Measurements from ENCODE around the gene P2RX5. TPM values are rescaled to one million over a fixed set of nuclear protein-coding genes. Genes with fewer than 3 reads are reported as not detected.

The P2RX5 gene
- total RNA-seq, 1 donor from 2014 or later: 6.6 TPM

GRCh38 chr17:3668279-3669084, 27.5 kb downstream of the P2RX5 start, which contains the start of the genes EMC6 and TAX1BP3:
Gene EMC6, plus strand, starts transcription at chr17:3668812. Its CDS starts 335 bp downstream, at chr17:3669147.
Gene TAX1BP3, minus strand, starts transcription at chr17:3668578. Its CDS starts 52 bp downstream, at chr17:3668526.
- Mint-ChIP-seq H3K4me1 (ENCODE audit: low read depth, unreplicated experiment) (peaks cover 25% of the 10 kb centered on the region), H3K36me3 (ENCODE audit: unreplicated experiment) (no peaks in the 10 kb centered on the region), H3K27ac (ENCODE audit: unreplicated experiment) (peak within 1 kb of the TSS; percentile 93), H3K4me3 (ENCODE audit: unreplicated experiment) (peak within 1 kb of the TSS; percentile 96), H3K9me3 (ENCODE audit: unreplicated experiment) (peaks cover 23% of the 10 kb centered on the region), H3K27me3 (ENCODE audit: unreplicated experiment) (peaks cover 18% of the 10 kb centered on the region)
- TF ChIP-seq, protein P1, sequence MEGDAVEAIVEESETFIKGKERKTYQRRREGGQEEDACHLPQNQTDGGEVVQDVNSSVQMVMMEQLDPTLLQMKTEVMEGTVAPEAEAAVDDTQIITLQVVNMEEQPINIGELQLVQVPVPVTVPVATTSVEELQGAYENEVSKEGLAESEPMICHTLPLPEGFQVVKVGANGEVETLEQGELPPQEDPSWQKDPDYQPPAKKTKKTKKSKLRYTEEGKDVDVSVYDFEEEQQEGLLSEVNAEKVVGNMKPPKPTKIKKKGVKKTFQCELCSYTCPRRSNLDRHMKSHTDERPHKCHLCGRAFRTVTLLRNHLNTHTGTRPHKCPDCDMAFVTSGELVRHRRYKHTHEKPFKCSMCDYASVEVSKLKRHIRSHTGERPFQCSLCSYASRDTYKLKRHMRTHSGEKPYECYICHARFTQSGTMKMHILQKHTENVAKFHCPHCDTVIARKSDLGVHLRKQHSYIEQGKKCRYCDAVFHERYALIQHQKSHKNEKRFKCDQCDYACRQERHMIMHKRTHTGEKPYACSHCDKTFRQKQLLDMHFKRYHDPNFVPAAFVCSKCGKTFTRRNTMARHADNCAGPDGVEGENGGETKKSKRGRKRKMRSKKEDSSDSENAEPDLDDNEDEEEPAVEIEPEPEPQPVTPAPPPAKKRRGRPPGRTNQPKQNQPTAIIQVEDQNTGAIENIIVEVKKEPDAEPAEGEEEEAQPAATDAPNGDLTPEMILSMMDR (IDR thresholded peaks at IDR 0.05; ENCODE audit: partially characterized antibody, unreplicated experiment): no peak
- peak; percentile 99 for DNase-seq

DNA sequence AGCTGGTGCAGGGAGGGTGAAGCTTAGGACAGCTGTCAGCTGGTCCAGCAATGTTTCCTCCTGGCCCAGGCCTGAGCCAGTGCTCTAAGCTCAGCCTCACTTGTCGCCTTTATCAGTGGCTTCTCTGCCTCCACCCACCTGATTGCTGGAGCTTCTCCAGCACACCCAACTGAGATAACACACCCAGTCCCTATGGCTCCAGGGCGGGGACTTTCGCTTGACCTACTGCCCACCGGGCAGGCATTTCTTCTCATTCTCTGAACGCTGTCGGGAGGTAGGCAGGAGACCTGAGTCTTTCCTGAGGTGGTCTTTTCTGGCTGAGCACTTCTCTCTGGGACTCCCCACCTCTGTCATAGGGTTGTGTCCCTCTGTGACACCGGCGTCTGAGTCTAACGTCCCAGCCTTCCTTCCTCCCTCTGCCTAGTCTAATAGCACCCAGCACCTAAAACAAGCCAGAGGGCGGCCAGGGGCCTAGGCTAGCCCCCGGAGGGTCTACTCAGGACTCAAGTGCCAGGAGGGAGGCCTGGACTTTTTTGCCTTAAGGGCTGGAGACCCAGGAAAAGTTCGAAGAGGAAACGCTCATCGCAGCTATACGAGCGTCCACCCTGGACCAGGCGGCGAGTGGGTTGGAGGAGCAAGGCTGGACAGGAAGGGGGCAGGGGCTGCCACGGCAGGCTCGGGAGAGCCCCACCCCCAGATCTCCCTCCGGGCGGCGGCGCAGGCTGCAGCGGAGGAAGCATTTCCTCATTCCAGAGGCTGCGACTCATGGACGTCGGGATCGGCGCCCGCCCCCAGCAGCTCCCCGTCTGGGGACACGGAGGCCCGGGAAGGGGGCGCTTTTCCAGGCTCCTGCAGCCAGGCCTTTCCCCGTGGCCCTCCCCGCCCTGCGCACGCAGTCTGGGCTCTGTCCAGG, 28.3 kb downstream of the P2RX5 start:
- H3K9me3 Mint-ChIP-seq (ENCODE audit: unreplicated experiment): peaks cover 28% of the 10 kb centered on the region
- peak overlapping the region; percentile 93 for H3K27ac Mint-ChIP-seq (ENCODE audit: unreplicated experiment)
- peak; percentile 79 for DNase-seq
- TF ChIP-seq, protein P1 (IDR thresholded peaks at IDR 0.05; ENCODE audit: partially characterized antibody, unreplicated experiment): no peak
- H3K36me3 Mint-ChIP-seq (ENCODE audit: unreplicated experiment): no peaks in the 10 kb centered on the region
- H3K4me3 Mint-ChIP-seq (ENCODE audit: unreplicated experiment): peak overlapping the region; percentile 89
- H3K27me3 Mint-ChIP-seq (ENCODE audit: unreplicated experiment): peaks cover 23% of the 10 kb centered on the region
- peaks cover 29% of the 10 kb centered on the region for H3K4me1 Mint-ChIP-seq (ENCODE audit: low read depth, unreplicated experiment)

DNA sequence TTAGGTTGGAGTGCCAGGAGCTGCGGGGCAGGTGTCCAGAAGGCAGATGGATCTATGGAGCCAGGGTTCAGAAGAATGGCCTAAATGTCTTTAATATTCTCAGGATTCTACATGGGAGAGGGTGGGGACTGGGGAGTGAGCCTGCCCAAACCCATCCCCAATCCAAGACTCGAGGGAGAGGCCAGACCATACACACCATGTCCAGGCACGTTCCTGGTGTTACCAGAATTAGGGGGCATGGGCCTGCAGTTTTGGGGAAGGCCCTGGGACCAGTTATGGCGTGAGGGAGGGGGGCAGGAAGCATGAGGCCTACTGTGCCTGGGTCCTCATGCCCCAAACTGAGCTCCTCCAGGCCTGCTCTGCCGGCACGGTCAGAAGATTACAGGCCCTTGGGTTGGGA, 29.4 kb downstream of the P2RX5 start:
- Mint-ChIP-seq H3K36me3 (ENCODE audit: unreplicated experiment) (no peaks in the 10 kb centered on the region), H3K4me3 (ENCODE audit: unreplicated experiment) (peak overlapping the region; percentile 89), H3K9me3 (ENCODE audit: unreplicated experiment) (peaks cover 28% of the 10 kb centered on the region), H3K4me1 (ENCODE audit: low read depth, unreplicated experiment) (peaks cover 29% of the 10 kb centered on the region), H3K27me3 (ENCODE audit: unreplicated experiment) (peaks cover 25% of the 10 kb centered on the region), H3K27ac (ENCODE audit: unreplicated experiment) (peak overlapping the region; percentile 75)
- no peak for DNase-seq
- TF ChIP-seq, protein P1 (IDR thresholded peaks at IDR 0.05; ENCODE audit: partially characterized antibody, unreplicated experiment): no peak

- Mint-ChIP-seq H3K36me3 (ENCODE audit: unreplicated experiment) (no peaks in the 10 kb centered on the region), H3K4me3 (ENCODE audit: unreplicated experiment) (peak overlapping the region; percentile 76), H3K4me1 (ENCODE audit: low read depth, unreplicated experiment) (peaks cover 29% of the 10 kb centered on the region), H3K27me3 (ENCODE audit: unreplicated experiment) (peaks cover 25% of the 10 kb centered on the region), H3K9me3 (ENCODE audit: unreplicated experiment) (peaks cover 28% of the 10 kb centered on the region), H3K27ac (ENCODE audit: unreplicated experiment) (peak overlapping the region; percentile 75)
- TF ChIP-seq, protein P1 (IDR thresholded peaks at IDR 0.05; ENCODE audit: partially characterized antibody, unreplicated experiment): no peak
- no peak for DNase-seq
Measured at GRCh38 chr17:3665834-3666233, 30.1 kb downstream of the P2RX5 start.

All from glutamatergic neuron (in vitro differentiated cells).